ENCODE data around the gene TPT1.
"Not testable (repeated sequence)": the region's sequence is repeated elsewhere in the genome, so short reads cannot be mapped to it uniquely, and the experiment has no call there.

Gene TPT1

GRCh38 chr13:45299194-45299593 is 41.8 kb downstream of the TPT1 start:
- DNase-seq, result no peak

DNA sequence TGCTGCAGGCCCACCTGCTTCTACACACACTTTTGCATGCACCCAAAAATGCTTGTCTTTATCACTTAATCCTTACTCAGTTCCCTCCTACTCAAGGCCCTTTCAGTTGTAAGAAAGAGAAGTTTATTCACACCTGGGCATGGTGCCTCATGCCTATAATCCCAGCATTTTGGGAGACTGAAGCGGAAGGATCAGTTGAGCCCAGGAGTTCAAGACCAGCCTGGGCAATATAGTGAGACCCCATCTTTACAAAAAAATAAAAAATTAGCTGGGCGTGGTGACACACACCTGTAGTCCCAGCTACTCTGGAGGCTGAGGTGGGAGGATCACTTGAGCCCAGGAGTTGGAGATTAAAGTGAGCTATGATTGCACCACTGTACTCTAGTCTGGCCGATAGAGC is 42.4 kb downstream of the TPT1 start:
- DNase-seq, result not testable (repeated sequence)

DNA sequence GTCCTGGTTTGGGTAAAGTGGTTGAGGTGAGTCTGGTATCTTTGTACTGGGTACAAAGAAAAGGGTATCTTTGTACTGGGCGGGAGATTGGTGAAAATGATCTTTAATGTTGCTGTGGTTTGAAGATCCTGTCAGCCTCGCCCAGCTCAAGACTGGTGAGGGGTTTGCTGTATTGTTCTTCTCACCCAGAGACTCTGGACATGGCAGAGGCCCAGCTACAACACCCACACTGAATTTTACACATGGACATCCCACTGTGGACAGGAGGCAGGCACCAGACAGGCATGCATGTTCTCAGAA is 42.8 kb downstream of the TPT1 start:
- no peak for DNase-seq

DNA sequence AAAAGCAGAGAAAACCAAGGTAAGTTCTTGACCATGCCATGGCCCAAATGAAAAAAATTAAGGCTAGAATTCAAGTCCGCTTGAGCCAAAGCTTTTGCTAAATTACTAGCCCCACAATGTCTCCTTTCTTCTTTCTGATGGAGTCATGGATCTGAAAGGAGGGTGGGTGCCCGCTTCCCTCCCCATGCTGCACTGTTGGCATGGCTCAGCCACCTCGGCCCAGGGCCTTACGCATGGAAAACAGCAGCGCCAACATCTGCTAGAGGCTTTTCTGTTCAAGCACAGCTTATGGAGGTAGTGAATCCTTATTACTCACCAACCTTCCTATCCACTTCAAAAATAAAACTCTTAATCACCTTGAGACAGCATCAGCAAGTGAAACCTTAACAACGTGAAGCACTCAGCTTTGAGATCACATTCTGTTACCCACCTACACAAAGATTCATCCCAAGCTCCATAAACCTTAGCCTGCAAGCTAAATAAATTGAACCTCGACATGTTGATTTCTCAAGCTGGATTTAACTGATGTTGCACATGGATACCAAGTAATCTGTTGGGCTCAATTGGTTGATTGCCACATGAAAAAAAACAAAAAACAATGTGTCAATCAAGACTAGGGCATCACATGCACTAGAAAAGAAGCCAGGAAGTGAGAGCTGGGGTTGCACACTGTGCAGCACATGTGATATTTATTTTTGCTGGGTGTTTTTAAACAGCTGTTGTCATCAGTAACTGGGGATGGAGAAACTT is 43.4 kb downstream of the TPT1 start:
- peak; percentile 46 for DNase-seq

- no peak for DNase-seq
Measured at GRCh38 chr13:45296259-45296658, 44.7 kb downstream of the TPT1 start.

GRCh38 chr13:45295536-45295935 is 45.4 kb downstream of the TPT1 start:
- no peak for DNase-seq

DNA sequence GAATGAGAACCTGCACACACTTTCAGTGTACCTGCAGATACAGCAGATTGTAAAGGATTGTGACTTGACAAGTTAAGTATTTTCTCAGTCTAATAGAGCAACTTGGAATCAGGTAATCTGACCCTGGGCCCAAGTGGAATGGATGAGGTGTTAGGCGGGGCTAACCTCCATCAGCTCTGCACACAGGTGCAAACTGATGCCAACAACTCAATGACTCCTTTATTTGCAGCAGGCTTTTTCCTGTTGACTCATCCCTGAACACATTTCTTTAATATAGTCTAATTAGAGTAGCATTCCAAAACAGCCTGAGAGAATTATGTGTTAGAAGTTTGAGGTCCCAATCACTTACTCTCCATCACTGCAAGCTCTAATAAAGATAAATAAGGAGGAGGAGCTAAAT is 48.8 kb downstream of the TPT1 start:
- no peak for DNase-seq

- no peak for DNase-seq
Measured at GRCh38 chr13:45289936-45290563, 50.9 kb downstream of the TPT1 start.
